HepG2 (cell line): ENCODE results near the gene CDT1. TPM values are rescaled to one million over a fixed set of nuclear protein-coding genes. Genes with fewer than 3 reads are reported as not detected.

Experiments used
- NAIF1 ChIP-seq: sonication (generic); formaldehyde crosslinking; IDR thresholded peaks from 2 replicates; pipeline ENCODE4 v1.5.0; 2020; ENCODE audit warnings: mild to moderate bottlenecking, missing genetic modification reagents, borderline replicate concordance
- RAD51 ChIP-seq: fragments of 450-650 bp; IDR thresholded peaks from 2 replicates; pipeline ENCODE4 v1.6.1; 2016; ENCODE audit warnings: borderline replicate concordance
- RBM22 ChIP-seq: fragments of 200-400 bp; formaldehyde crosslinking; optimal IDR thresholded peaks from 2 replicates; pipeline ENCODE3; 2017; ENCODE audit warnings: mild to moderate bottlenecking, low read length, moderate library complexity
- SP1 ChIP-seq, 2 experiments: fragments of 450-650 bp in 1 of 2; sonication (generic) in 1 of 2; formaldehyde crosslinking in 1 of 2; IDR thresholded peaks; 2 replicates each; pipeline versions ENCODE4 v1.4.0 to v1.6.1; 2016 to 2020; ENCODE audit warnings: missing genetic modification reagents in 1 of 2
- THAP11 ChIP-seq: IDR thresholded peaks from 2 replicates; pipeline ENCODE4 v1.6.1; 2016; ENCODE audit warnings: missing biosample characterization, missing genetic modification reagents
- TRAFD1 ChIP-seq: sonication (generic); formaldehyde crosslinking; IDR thresholded peaks from 2 replicates; pipeline ENCODE4 v1.5.1; 2020; ENCODE audit warnings: missing genetic modification reagents, mild to moderate bottlenecking, borderline replicate concordance
- ZNF10 ChIP-seq: sonication (generic); formaldehyde crosslinking; IDR thresholded peaks from 2 replicates; pipeline ENCODE4 v1.4.0; 2020; ENCODE audit warnings: mild to moderate bottlenecking, low read depth, missing genetic modification reagents, borderline replicate concordance
- ZNF282 ChIP-seq: fragments of 450-650 bp; IDR thresholded peaks from 2 replicates; pipeline ENCODE4 v1.6.1; 2018; ENCODE audit not compliant: partially characterized antibody
- ZNF317 ChIP-seq: sonication (generic); formaldehyde crosslinking; IDR thresholded peaks from 2 replicates; pipeline ENCODE4 v1.5.0; 2020; ENCODE audit warnings: mild to moderate bottlenecking, missing genetic modification reagents
- ZNF543 ChIP-seq: sonication (generic); formaldehyde crosslinking; IDR thresholded peaks from 2 replicates; pipeline ENCODE4 v1.4.0; 2020; ENCODE audit warnings: mild to moderate bottlenecking, missing genetic modification reagents
- ZNF556 ChIP-seq: sonication (generic); formaldehyde crosslinking; IDR thresholded peaks from 2 replicates; pipeline ENCODE4 v1.4.0; 2020; ENCODE audit warnings: mild to moderate bottlenecking, missing genetic modification reagents, borderline replicate concordance
- ZNF570 ChIP-seq: sonication (generic); formaldehyde crosslinking; IDR thresholded peaks from 2 replicates; pipeline ENCODE4 v1.4.0; 2020; ENCODE audit warnings: mild to moderate bottlenecking, missing genetic modification reagents, borderline replicate concordance
- ZNF746 ChIP-seq: sonication (generic); formaldehyde crosslinking; IDR thresholded peaks from 2 replicates; pipeline ENCODE4 v1.8.0; 2022; ENCODE audit warnings: mild to moderate bottlenecking, missing genetic modification reagents
- ZNF772 ChIP-seq: sonication (generic); formaldehyde crosslinking; IDR thresholded peaks from 2 replicates; pipeline ENCODE4 v1.5.0; 2020; ENCODE audit warnings: mild to moderate bottlenecking, missing genetic modification reagents
- ZSCAN29 ChIP-seq: sonication (generic); formaldehyde crosslinking; conservative IDR thresholded peaks from 2 replicates; pipeline ENCODE4 v1.4.0; 2020; ENCODE audit warnings: mild to moderate bottlenecking, missing genetic modification reagents
- polyA plus RNA-seq, 8 experiments: library from polyadenylated mRNA; depleted of rRNA in 3 of 8; stranded (reverse) in 7 of 8; unstranded in 1 of 8; fragments of >200 nt; fragmentation: Illumina TruSeq in 4 of 8; extraction: Trizol in 4 of 8; gene quantifications; 2 replicates each; pipeline versions ENCODE4 v1.2.1 to v1.2.3, GENCODE V29; 2011 to 2016; ENCODE audit warnings: low read depth in 4 of 8, missing spikeins in 1 of 8, mixed read lengths in 1 of 8; ENCODE audit not compliant: insufficient read depth in 1 of 8
- total RNA-seq, 5 experiments: library from RNA; depleted of rRNA; stranded (reverse); fragments of >200 nt; fragmentation: Illumina TruSeq; extraction: Trizol; gene quantifications; 2 replicates each; pipeline ENCODE4 v1.2.3, GENCODE V29; 2016; ENCODE audit warnings: low read depth in 1 of 5

CDT1 gene
- total and polyA plus RNA-seq, 2 of the 13 experiments (the other 11 are each of a cell fraction or from before 2014, with no cell fraction given) = 23.1 to 23.8 TPM

- TF ChIP-seq ZNF556 (CRISPR knock-in tag) (no peak), ZNF772 (no peak), TRAFD1 (CRISPR knock-in tag) (no peak), ZNF746 (no peak), RBM22 (peak; percentile 72), ZSCAN29 (CRISPR knock-in tag) (no peak), ZNF10 (CRISPR knock-in tag) (no peak), THAP11 (no peak), ZNF317 (CRISPR knock-in tag) (no peak), RAD51 (no peak), ZNF282 (no peak), ZNF570 (CRISPR knock-in tag) (no peak), SP1 (IDR thresholded peaks at IDR 0.05) (no peak), SP1 (CRISPR knock-in tag; IDR thresholded peaks at IDR 0.05) (no peak), ZNF543 (no peak), NAIF1 (no peak)
Measured at GRCh38 chr16:88809676-88810165, 6.1 kb downstream of the CDT1 start (continued).
